ENCODE data around the gene CCL22.

Gene CCL22, protein sequence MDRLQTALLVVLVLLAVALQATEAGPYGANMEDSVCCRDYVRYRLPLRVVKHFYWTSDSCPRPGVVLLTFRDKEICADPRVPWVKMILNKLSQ

DNA sequence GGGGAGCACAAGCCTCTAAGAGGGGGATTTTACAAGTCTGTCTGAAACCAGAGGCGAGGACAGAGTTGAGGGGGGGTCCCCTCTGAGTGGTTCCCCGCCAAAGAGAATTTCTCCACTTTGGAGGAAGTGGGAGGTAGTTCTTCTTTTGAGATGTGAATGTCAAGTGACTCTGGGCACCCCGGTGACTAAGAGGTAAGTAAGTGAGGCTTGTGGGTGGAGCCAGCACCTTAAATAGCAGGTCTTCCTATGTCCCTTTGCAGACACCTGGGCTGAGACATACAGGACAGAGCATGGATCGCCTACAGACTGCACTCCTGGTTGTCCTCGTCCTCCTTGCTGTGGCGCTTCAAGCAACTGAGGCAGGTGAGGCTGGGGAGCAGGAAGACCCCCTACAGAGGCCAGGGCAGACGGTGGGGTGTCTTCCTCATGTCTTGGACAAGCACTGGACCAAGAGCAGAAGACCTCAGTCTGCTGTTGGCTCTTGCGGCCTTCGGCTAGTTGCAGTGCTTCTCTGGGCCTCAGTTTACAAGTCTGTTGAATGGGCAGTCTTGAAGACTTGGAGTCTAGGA is at the start of gene CCL22:
Gene CCL22 (plus strand): TSS at position 257 of the 569 bp plus-strand sequence. CDS start 34 bp downstream, at position 291.
- DNase-seq (ENCODE audit: low spot score in 2 of 2) = no peak
- ATAC-seq = peak; percentile 75
- Mint-ChIP-seq H3K9me3 (no peaks in the 10 kb centered on the region), H3K4me3 (no peak within 1 kb of the TSS), H3K27ac (peak within 1 kb of the TSS; percentile 81), H3K4me1 (peaks cover 12% of the 10 kb centered on the region), H3K36me3 (peaks cover 12% of the 10 kb centered on the region)

DNA sequence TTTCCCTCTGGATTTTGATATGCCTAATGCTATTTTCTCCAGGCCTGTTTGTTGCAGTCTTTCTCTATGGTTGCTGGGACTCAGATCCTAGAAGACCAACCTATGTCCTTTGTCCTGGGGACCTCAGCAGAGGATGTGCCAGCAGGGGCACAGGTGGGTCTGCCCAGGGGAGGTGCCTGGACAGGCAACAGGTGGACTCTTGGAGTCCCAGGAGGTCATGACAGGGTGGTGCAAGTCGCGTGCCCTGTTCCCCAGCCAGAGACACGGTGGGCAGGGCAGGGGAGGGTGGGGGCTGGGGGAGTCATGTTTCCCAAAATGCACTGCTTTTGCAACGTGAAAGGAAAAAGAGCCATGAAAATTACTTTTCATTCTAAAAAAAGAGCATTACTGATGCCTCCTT is 47.8 kb upstream of the CCL22 start:
- Mint-ChIP-seq H3K4me3 (no peak overlapping the region), H3K4me1 (peaks cover 15% of the 10 kb centered on the region), H3K27ac (no peak overlapping the region), H3K36me3 (no peaks in the 10 kb centered on the region), H3K9me3 (no peaks in the 10 kb centered on the region)
- ATAC-seq (no peak), DNase-seq (ENCODE audit: low spot score in 2 of 2) (no peak)

DNA sequence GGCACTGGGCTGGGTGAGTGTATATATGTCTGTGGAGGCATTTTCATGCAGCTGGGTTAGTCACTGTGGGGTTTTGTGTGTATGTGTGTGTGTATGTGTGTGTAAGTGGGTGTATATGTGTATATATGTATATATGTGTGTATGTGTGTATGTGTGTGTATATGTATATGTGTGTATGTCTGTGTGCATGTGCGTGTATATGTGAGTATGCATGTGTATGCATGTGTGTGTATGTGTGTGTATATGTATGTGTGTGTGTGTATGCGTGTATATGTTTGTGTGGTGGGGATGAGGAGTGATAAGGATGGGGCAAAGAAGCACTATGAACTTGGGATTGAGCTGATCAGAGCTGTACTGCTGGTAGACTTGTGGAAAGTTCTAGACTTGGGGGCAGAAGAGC is 45.1 kb upstream of the CCL22 start:
- Mint-ChIP-seq H3K9me3 (no peaks in the 10 kb centered on the region), H3K27ac (no peak overlapping the region), H3K36me3 (no peaks in the 10 kb centered on the region), H3K4me1 (peaks cover 20% of the 10 kb centered on the region), H3K4me3 (no peak overlapping the region)
- ATAC-seq = peak; percentile 28
- DNase-seq (ENCODE audit: low spot score in 2 of 2) = no peak

DNA sequence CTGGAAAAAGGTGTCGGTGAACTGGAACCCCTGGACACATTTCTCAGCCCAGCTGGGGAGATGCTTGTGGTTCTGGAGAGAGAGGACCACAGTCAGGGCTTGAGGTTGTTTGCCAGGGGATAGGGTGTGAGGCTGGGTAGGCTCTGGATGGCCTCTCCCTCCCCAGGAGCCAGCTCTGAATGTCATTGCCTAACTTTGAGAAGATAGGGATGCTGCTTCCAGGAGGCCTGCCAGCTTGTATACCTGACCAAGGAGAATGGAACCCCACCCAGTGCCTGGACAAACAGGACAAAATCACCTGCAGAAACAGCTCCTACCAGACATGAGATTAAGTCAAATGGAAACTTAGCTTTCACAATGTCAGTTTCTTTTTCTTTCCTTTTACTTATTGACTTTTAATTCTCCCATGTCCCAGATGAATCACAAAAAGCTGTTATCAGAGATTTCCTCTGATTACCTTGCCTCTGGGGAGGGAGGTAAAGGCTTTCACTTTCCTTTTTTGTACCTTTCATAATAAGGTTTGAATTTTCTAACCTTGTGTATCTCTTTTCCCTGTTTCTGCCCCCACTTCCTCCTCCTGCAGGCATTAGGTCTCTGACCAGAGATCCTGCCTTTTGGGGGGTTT is 44.3 kb upstream of the CCL22 start:
- Mint-ChIP-seq H3K9me3 (no peaks in the 10 kb centered on the region), H3K4me3 (no peak overlapping the region), H3K4me1 (peaks cover 16% of the 10 kb centered on the region), H3K36me3 (no peaks in the 10 kb centered on the region), H3K27ac (no peak overlapping the region)
- DNase-seq (ENCODE audit: low spot score in 2 of 2) (no peak), ATAC-seq (no peak)

DNA sequence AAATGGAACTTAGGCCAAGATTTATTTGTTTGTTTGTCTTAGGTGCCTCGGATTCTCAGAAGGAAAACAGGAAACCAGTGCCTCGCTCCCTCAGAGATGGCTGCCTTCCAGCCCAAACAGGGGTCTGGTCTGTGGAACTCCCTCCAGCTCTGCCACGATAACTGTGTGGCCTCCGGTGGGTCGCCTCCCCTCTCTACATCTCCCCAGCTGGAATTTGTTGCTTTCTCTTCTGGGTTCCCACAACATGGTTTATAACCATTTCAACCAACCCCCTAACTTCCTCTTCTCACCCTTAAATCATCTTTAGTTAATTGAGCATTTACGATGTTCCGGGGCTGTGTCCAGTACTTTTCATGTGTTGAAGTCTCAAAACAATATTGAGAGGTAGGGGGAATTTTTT is 43.2 kb upstream of the CCL22 start:
- H3K4me3 Mint-ChIP-seq = no peak overlapping the region
- peak overlapping the region; percentile 55 for H3K27ac Mint-ChIP-seq
- H3K36me3 Mint-ChIP-seq = no peaks in the 10 kb centered on the region
- no peaks in the 10 kb centered on the region for H3K9me3 Mint-ChIP-seq
- peaks cover 12% of the 10 kb centered on the region for H3K4me1 Mint-ChIP-seq
- DNase-seq (ENCODE audit: low spot score in 2 of 2) (no peak), ATAC-seq (no peak)

DNA sequence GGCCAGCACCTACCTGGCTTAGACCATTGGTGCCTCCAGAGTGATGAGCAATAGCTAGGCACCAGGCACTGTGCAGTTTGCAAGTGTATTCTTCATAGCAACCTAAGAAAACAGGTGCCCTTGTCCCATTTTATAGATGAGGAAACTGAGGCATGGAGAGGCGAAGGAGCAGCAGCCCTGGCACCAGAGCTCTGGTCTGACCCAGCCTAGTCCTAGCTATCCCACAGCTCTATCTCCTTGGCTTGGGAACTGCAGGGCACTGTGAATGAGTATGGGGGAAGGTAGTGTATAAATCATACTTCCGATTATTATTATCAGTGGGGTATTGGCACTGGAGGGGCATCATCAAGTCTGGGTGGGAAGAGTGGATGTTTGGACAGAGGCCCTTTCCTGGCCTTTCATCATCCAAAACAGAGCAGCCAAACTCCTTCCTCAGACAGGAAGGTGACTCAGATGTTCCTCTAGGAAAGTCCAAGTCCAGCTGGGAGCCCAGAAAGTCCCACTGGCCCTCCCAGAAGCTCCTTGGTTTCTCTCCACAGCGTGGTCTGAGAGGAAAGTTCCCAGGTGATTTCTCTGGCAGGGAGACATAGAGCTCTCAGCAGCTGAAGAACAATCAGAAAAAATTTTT is 42.1 kb upstream of the CCL22 start:
- Mint-ChIP-seq H3K9me3 (no peaks in the 10 kb centered on the region), H3K4me3 (no peak overlapping the region), H3K27ac (peak overlapping the region; percentile 55), H3K36me3 (no peaks in the 10 kb centered on the region), H3K4me1 (peaks cover 12% of the 10 kb centered on the region)
- DNase-seq (ENCODE audit: low spot score in 2 of 2) (no peak), ATAC-seq (no peak)

DNA sequence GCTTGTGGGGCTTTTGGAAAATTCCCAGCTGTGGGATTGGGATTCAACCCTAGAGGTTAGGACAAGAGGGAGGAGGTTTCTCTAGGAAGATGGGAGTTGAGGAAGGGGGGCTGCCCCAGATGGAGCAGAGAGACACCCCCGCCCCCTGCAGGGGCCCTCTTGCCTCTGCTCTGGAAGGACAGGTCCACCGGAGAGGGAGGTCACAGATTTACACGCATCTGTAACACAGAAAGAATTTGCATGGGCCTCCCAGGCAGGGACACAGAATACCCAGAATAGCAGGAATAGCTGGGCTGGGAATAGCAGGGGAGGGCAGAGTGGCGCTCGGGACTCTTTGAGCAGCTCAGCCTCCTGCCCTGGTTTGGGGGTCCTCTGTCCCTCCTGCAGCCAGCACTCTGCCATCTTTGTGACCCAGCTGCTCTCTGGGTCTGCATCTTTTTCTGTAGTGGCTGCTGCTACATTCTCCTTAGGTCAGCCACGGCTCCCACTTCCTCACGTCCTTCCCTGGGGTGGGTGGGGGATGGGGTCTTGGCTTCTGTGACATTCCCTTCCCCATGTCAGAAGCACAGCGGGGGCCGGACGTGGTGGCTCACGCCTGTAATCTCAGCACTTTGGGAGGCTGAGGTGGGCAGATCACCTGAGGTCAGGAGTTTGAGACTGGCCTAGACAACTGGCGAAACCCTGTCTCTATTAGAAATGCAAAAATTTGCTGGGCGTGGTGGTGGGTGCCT is 40.2 kb upstream of the CCL22 start:
- Mint-ChIP-seq H3K27ac (no peak overlapping the region), H3K36me3 (no peaks in the 10 kb centered on the region)
- DNase-seq (ENCODE audit: low spot score in 2 of 2) = no peak

DNA sequence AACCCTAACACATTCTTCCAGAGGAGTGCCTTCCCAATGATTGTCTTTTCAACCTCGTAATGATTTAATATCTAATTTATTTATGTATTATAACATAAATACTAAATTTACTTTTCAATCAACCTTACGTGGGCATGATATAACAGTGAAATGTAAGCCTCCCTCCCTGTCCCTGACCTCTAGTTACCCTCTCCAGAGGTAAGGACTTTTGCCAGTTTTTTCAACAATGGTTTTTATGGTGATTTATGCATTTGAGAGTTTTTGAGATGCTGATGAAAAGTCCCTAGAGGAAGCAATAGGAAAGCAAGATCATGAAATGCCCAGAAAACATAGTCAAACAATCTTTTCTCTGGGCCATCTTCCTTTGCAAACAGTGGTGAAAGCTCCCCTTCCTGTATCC is 38.9 kb upstream of the CCL22 start:
- H3K4me3 Mint-ChIP-seq = no peak overlapping the region
- no peaks in the 10 kb centered on the region for H3K9me3 Mint-ChIP-seq
- ATAC-seq (no peak), DNase-seq (ENCODE audit: low spot score in 2 of 2) (no peak)
- no peaks in the 10 kb centered on the region for H3K36me3 Mint-ChIP-seq
- H3K27ac Mint-ChIP-seq = no peak overlapping the region
- peaks cover 6% of the 10 kb centered on the region for H3K4me1 Mint-ChIP-seq

More for the DNA sequence above, 40.2 kb upstream of the CCL22 start:
- Mint-ChIP-seq H3K4me3 (no peak overlapping the region), H3K9me3 (no peaks in the 10 kb centered on the region), H3K4me1 (peaks cover 11% of the 10 kb centered on the region)
- no peak for ATAC-seq

DNA sequence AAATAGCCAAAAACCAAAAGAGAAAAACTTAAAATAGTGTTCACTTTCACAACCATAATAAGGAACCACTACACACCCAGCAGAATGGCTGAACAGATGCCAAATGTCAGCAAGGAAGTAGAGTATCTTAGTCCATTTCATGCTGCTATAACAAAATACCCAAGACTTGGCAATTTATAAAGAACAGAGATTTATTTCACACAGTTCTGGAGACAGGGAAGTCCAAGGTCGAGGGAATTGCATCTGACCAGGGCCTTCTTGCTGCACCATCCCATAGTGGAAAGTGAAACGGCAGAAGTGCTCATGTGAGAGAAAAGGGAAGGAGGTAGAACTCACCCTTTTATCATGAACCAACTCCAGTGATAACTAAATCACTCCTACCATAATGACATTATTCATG is 33.8 kb upstream of the CCL22 start:
- no peak overlapping the region for H3K4me3 Mint-ChIP-seq
- ATAC-seq (no peak), DNase-seq (ENCODE audit: low spot score in 2 of 2) (no peak)
- no peak overlapping the region for H3K27ac Mint-ChIP-seq
- H3K36me3 Mint-ChIP-seq = no peaks in the 10 kb centered on the region
- H3K4me1 Mint-ChIP-seq = peaks cover 2% of the 10 kb centered on the region
- H3K9me3 Mint-ChIP-seq = no peaks in the 10 kb centered on the region

DNA sequence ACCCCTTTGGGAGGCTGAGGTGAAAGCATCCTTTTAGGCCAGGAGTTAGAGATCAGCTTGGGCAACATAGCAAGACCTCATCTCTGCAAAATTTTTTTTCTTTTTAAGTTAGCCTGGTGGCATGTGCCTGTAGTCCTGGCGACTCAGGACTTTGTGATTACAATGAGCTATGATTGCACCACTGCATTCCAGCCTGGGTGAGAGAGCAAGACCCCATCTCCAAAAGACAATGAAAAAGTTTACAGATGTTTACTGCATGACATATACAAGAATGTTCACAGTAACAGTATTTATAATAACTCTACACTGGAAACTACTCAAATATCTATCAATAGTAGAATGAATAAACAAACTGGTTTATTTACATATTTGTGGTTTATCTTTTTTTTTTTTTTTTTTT is 33.1 kb upstream of the CCL22 start:
- no peaks in the 10 kb centered on the region for H3K36me3 Mint-ChIP-seq
- H3K4me1 Mint-ChIP-seq = peaks cover 7% of the 10 kb centered on the region
- DNase-seq (ENCODE audit: low spot score in 2 of 2) (no peak), ATAC-seq (no peak)
- H3K27ac Mint-ChIP-seq = no peak overlapping the region
- no peak overlapping the region for H3K4me3 Mint-ChIP-seq
- no peaks in the 10 kb centered on the region for H3K9me3 Mint-ChIP-seq

DNA sequence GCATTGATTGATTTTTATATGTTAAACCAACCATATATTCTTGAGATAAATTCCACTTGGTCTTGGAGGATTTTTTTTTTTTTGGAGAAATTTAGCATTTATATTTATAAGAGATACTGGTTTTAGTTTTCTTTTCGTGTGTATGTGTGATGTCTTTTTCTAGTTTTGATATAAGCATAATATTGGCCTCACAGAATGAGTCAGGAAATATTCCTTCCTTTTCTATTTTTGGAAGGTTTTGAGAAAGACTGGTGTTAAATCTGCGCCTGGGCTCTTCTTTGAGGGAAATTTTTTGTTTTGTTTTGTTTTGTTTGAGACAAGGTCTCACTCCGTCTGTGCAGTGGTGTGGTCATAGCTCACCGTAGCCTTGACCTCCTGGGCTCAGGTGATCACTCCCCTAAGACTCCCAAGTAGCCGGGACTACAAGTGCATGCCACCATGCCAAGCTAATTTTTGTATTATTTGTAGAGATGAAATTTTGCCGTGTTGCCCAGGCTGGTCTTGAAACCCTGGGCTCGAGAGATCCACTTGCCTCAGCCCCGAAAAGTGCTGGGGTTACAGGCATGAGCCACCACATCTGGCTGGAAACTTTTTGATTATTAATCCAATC is 28.8 kb upstream of the CCL22 start:
- ATAC-seq = no peak

DNA sequence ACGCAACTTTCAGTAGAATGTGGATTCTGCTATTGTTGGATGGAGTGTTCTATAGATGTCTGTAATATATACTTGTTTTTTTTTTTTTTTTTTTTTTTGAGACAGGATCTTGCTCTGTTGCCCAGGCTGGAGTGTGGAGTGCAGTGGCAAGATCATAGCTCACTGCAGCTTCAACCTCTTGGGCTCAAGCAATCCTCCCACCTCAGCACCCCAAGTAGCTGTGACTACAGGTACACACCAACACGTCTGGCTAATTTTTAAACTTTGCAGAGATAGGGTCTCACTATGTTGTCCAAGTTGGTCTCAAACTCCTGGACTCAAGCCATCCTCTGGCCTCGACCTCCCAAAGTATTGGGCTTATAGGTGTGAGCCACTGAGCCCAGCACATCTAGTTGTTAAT is 27.2 kb upstream of the CCL22 start:
- ATAC-seq (no peak), DNase-seq (ENCODE audit: low spot score in 2 of 2) (no peak)
- no peak overlapping the region for H3K27ac Mint-ChIP-seq
- no peaks in the 10 kb centered on the region for H3K36me3 Mint-ChIP-seq
- peaks cover 7% of the 10 kb centered on the region for H3K4me1 Mint-ChIP-seq
- H3K9me3 Mint-ChIP-seq = no peaks in the 10 kb centered on the region
- no peak overlapping the region for H3K4me3 Mint-ChIP-seq

More for the DNA sequence above, 28.8 kb upstream of the CCL22 start:
- Mint-ChIP-seq H3K4me3 (no peak overlapping the region), H3K9me3 (no peaks in the 10 kb centered on the region), H3K36me3 (no peaks in the 10 kb centered on the region), H3K27ac (no peak overlapping the region), H3K4me1 (peaks cover 7% of the 10 kb centered on the region)
- DNase-seq (ENCODE audit: low spot score in 2 of 2) = no peak

DNA sequence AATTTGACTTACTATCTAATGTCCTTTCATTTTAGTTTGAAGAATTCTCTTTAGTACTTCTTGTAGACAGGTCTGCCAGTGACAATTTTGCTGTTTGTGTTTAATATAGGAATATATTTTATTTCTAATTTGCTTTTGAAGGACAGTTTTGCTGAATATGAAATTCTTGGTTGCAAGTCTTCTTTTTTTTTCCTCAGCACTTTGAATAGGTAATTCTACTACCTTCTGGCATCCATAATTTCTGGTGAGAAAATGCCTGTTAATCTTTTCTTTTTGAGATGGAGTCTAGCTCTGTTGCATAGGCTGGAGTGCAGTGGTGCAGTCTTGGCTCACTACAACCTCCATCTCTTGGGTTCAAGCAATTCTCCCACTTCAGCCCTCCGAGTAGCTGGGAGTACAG is 25.2 kb upstream of the CCL22 start:
- Mint-ChIP-seq H3K9me3 (no peaks in the 10 kb centered on the region), H3K27ac (no peak overlapping the region), H3K4me1 (peaks cover 7% of the 10 kb centered on the region), H3K4me3 (no peak overlapping the region), H3K36me3 (no peaks in the 10 kb centered on the region)
- DNase-seq (ENCODE audit: low spot score in 2 of 2) = no peak
- no peak for ATAC-seq

DNA sequence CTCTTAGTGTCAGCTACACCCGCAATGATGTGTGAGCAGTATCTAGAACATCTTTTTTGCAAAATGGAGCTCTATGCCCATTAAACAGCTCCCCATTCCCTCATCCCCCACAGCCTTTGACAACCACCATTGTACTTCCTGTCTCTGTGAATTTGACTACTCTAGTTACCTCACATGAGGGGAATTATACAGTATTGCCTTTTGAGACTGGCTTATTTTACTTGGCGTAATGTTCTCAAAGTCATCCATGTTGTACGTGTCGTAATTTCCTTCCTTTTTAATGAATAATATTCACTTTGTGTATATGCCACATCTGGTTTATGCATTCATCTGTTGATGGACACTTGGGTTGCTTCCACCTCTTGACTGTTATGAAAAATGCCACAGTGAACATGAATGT is 23.2 kb upstream of the CCL22 start:
- DNase-seq (ENCODE audit: low spot score in 2 of 2) (no peak), ATAC-seq (no peak)
- no peak overlapping the region for H3K4me3 Mint-ChIP-seq
- H3K36me3 Mint-ChIP-seq = no peaks in the 10 kb centered on the region
- H3K4me1 Mint-ChIP-seq = peaks cover 18% of the 10 kb centered on the region
- H3K27ac Mint-ChIP-seq = no peak overlapping the region
- H3K9me3 Mint-ChIP-seq = no peaks in the 10 kb centered on the region

DNA sequence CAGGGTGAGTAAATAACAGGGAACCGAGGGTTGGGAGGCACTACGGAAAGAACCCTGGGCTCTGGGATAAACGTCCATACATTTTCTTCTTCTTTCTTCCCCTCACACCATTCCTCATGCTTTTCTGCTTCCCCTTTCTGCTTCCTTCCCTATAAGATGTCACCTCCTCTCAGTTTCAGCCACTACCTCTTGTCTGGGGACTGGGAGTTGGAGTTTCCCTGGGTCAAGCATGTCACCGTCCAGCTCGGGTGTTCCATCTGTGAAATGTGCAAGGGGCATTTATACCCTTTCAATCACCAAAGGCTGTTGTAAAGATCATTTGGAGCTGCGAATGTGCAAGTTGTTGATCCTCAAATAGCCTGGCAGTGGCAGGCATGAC is 17.5 kb upstream of the CCL22 start:
- no peak for ATAC-seq
- Mint-ChIP-seq H3K27ac (peak overlapping the region; percentile 68), H3K4me3 (peak overlapping the region; percentile 11), H3K36me3 (no peaks in the 10 kb centered on the region), H3K9me3 (no peaks in the 10 kb centered on the region), H3K4me1 (peaks cover 34% of the 10 kb centered on the region)
- DNase-seq (ENCODE audit: low spot score in 2 of 2) = no peak

Measured in stimulated activated effector memory CD8-positive, alpha-beta T cell treated with anti-CD3 and anti-CD28 coated beads, Interleukin-12 subunit alpha, Interleukin-12 subunit beta, amount 100 ng/mL, for 72 hours (primary cell).